Left ventricle myocardium inferior (tissue), 1 donor: ENCODE data around the gene EOMES. TPM values are rescaled to one million over a fixed set of nuclear protein-coding genes. Genes with fewer than 3 reads are reported as not detected.

Source experiments
- DNase-seq: peaks from one replicate; pipeline ENCODE4 v3.0.0-alpha.2; 2020
- H3K27ac ChIP-seq: fragments of 200-600 bp; replicated peaks from 2 replicates; pipeline ENCODE4 v1.8.0; 2021
- H3K27me3 ChIP-seq: fragments of 200-600 bp; 2 replicates; pipeline ENCODE4 v1.8.0; 2021; ENCODE audit warnings: low read depth
- H3K36me3 ChIP-seq: fragments of 200-600 bp; 2 replicates; pipeline ENCODE4 v1.8.0; 2021
- H3K4me1 ChIP-seq: fragments of 200-600 bp; 2 replicates; pipeline ENCODE4 v1.8.0; 2021
- H3K4me3 ChIP-seq: fragments of 200-600 bp; 2 replicates; pipeline ENCODE4 v1.8.0; 2021; ENCODE audit warnings: mild to moderate bottlenecking, moderate library complexity
- H3K9me3 ChIP-seq: fragments of 200-600 bp; replicated peaks from 2 replicates; pipeline ENCODE4 v1.8.0; 2021
- CTCF ChIP-seq: fragments of 200-600 bp; IDR thresholded peaks from 2 replicates; pipeline ENCODE4 v1.8.0; 2021; ENCODE audit warnings: antibody characterized with exemption, mild to moderate bottlenecking, borderline replicate concordance
- intact Hi-C: fragments of 100-400 bp; cut with micrococcal nuclease; formaldehyde crosslinking; loops from one replicate; pipeline ENCODE4 v1.11.0; 2022
- total RNA-seq: library from RNA; stranded (reverse); fragmentation: NEBNext Ultra II Directional; extraction: Animal tissue kit (Norgen Biotek cat#: 25700); gene quantifications from one replicate; pipeline ENCODE4 v1.2.1, GENCODE V29; 2021
- donor health status: DM: no; HTN: yes; CAD: no; lungs with severe emphysema.

EOMES gene
- total RNA-seq, 1 donor from 2014 or later, result 0.14 TPM

- no peak for DNase-seq
- intact Hi-C loops, result no loop called here
- peak overlapping the region; percentile 64 for H3K4me3 ChIP-seq
- H3K4me1 ChIP-seq, result peaks cover 54% of the 10 kb centered on the region
- TF ChIP-seq CTCF, result no peak
- H3K27ac ChIP-seq, result no peak overlapping the region
- no peaks in the 10 kb centered on the region for H3K36me3 ChIP-seq
- H3K9me3 ChIP-seq, result no peaks in the 10 kb centered on the region
- H3K27me3 ChIP-seq, result peaks cover 100% of the 10 kb centered on the region
Measured at GRCh38 chr3:27723815-27724458, 1.8 kb upstream of the EOMES start.

GRCh38 chr3:27723456-27723814, 1.3 kb upstream of the EOMES start:
- Histone ChIP-seq H3K4me1 (peaks cover 49% of the 10 kb centered on the region), H3K36me3 (no peaks in the 10 kb centered on the region), H3K27ac (no peak overlapping the region), H3K27me3 (peaks cover 100% of the 10 kb centered on the region), H3K9me3 (no peaks in the 10 kb centered on the region), H3K4me3 (peak overlapping the region; percentile 64)
- no peak for TF ChIP-seq CTCF
- intact Hi-C loops, result no loop called here
- DNase-seq, result no peak

DNA sequence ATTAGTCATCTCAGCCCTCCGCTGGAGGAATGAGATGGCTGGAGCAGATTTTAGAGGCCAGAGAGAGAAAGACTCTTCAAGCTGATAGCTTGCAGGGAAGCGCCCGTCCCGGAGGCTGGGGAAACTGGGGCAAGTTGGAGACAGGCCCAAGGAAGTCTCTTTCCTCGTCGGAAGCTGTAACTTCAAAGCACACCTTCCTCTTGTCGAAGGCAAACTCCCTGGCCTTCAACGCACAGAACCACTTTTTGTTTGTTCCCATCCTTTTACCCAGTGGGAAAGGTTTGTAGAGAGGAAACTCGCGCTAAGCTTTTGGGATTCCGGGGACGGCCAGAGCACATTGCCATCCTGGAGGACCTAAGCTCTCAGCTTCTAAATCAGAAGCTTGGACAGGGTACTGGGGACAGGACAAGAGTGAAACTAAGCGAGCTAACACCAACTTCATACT, 900 bp upstream of the EOMES start:
- intact Hi-C loops, result no loop called here
- peaks cover 100% of the 10 kb centered on the region for H3K27me3 ChIP-seq

DNA sequence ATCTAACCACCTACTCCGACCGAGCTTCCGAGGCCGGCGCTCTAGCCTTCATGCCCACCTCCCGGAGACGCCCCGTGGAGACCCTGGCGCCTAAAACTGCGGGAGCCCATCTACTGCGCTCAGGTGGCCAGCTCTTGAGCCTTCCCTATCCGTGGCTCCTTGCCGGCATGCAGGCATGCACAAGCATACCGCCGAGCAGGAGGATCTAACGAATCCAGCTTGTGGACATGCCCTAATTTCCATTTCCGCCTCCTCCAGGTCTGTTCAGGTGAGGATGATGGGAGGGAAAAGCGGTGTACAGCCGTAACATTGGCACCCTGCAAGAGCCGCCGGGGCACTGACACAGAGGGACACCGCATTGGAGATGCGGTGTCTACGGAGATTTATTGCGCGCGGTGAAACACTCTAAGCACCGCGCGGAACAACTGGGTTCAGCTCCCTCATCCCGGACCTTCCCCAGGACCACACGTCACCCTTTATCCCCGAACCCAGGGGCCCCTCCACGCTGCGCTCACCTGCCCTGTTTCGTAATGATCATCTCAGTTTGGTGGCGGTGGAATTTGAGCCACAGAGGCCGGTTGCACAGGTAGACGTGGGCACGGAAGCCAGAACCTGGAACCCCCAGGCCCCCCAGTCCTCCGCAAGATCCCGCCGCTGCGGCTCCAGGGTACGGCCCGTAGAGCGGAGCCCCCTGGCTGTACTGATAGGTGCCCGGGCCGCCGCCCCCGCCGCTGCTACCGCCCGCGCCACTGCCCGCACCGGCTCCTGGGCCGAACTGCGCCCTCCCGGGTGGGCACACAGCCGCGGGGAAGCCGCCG, 1.0 kb downstream of the EOMES start:
- no peak for TF ChIP-seq CTCF
- Histone ChIP-seq H3K4me3 (peak overlapping the region; percentile 64), H3K27me3 (peaks cover 100% of the 10 kb centered on the region), H3K27ac (no peak overlapping the region), H3K9me3 (no peaks in the 10 kb centered on the region), H3K4me1 (peaks cover 42% of the 10 kb centered on the region), H3K36me3 (no peaks in the 10 kb centered on the region)
- intact Hi-C loops, result no loop called here
- DNase-seq, result no peak

More for the DNA sequence above, 900 bp upstream of the EOMES start:
- Histone ChIP-seq H3K4me1 (peaks cover 45% of the 10 kb centered on the region), H3K4me3 (peak overlapping the region; percentile 64), H3K36me3 (no peaks in the 10 kb centered on the region), H3K27ac (no peak overlapping the region), H3K9me3 (no peaks in the 10 kb centered on the region)
- no peak for DNase-seq
- TF ChIP-seq CTCF, result no peak

- Histone ChIP-seq H3K4me3 (no peak overlapping the region), H3K9me3 (no peaks in the 10 kb centered on the region), H3K27ac (no peak overlapping the region), H3K4me1 (peaks cover 48% of the 10 kb centered on the region), H3K27me3 (peaks cover 100% of the 10 kb centered on the region), H3K36me3 (no peaks in the 10 kb centered on the region)
- intact Hi-C loops, result no loop called here
- no peak for TF ChIP-seq CTCF
- DNase-seq, result no peak
Measured at GRCh38 chr3:27719314-27720003, 2.7 kb downstream of the EOMES start.
